HepG2 (cell line): ENCODE data around the gene EVA1A. TPM values are rescaled to one million over a fixed set of nuclear protein-coding genes. Genes with fewer than 3 reads are reported as not detected.

ENCODE experiments used
- AGO1 ChIP-seq: fragments of 200-400 bp; formaldehyde crosslinking; IDR thresholded peaks from 2 replicates; pipeline ENCODE4 v1.6.1; 2017; ENCODE audit warnings: mild to moderate bottlenecking, low read depth, low read length, moderate library complexity; ENCODE audit not compliant: poor library complexity, severe bottlenecking
- GZF1 ChIP-seq: sonication (generic); formaldehyde crosslinking; IDR thresholded peaks from 2 replicates; pipeline ENCODE4 v1.5.1; 2020; ENCODE audit warnings: mild to moderate bottlenecking, missing genetic modification reagents
- HNF4A ChIP-seq: sonication (generic); formaldehyde crosslinking; IDR thresholded peaks from 2 replicates; pipeline ENCODE4 v1.4.0; 2020; ENCODE audit warnings: missing genetic modification reagents
- JARID2 ChIP-seq: sonication (generic); formaldehyde crosslinking; IDR thresholded peaks from 2 replicates; pipeline ENCODE4 v1.8.1; 2023; ENCODE audit warnings: missing genetic modification reagents, inconsistent platforms; ENCODE audit not compliant: insufficient replicate concordance
- KLF12 ChIP-seq: sonication (generic); formaldehyde crosslinking; IDR thresholded peaks from 2 replicates; pipeline ENCODE4 v1.4.0; 2020; ENCODE audit warnings: missing genetic modification reagents, borderline replicate concordance
- MTA1 ChIP-seq: sonication (generic); formaldehyde crosslinking; IDR thresholded peaks from 2 replicates; pipeline ENCODE4 v1.4.0; 2020; ENCODE audit warnings: missing genetic modification reagents, mild to moderate bottlenecking, borderline replicate concordance
- TCF12 ChIP-seq, 2 experiments: fragments of 450-650 bp in 1 of 2; sonication (generic) in 1 of 2; formaldehyde crosslinking in 1 of 2; IDR thresholded peaks; 2 replicates each; pipeline versions ENCODE4 v1.6.1 to v1.8.0; 2017 to 2022; ENCODE audit warnings: antibody characterized with exemption in 1 of 2, mild to moderate bottlenecking in 1 of 2, missing genetic modification reagents in 1 of 2, moderate library complexity in 1 of 2
- TEAD2 ChIP-seq: sonication (generic); formaldehyde crosslinking; IDR thresholded peaks from 2 replicates; pipeline ENCODE4 v1.9.0; 2021; ENCODE audit warnings: missing genetic modification reagents
- ZFX ChIP-seq: sonication (generic); formaldehyde crosslinking; IDR thresholded peaks from 2 replicates; pipeline ENCODE4 v1.4.0; 2020; ENCODE audit warnings: mild to moderate bottlenecking, low read depth, missing genetic modification reagents, moderate library complexity
- ZNF788 ChIP-seq: sonication (generic); formaldehyde crosslinking; IDR thresholded peaks from 2 replicates; pipeline ENCODE4 v1.5.0; 2020; ENCODE audit warnings: mild to moderate bottlenecking, missing genetic modification reagents, borderline replicate concordance
- polyA plus RNA-seq, 8 experiments: library from polyadenylated mRNA; depleted of rRNA in 3 of 8; stranded (reverse) in 7 of 8; unstranded in 1 of 8; fragments of >200 nt; fragmentation: Illumina TruSeq in 4 of 8; extraction: Trizol in 4 of 8; gene quantifications; 2 replicates each; pipeline versions ENCODE4 v1.2.1 to v1.2.3, GENCODE V29; 2011 to 2016; ENCODE audit warnings: low read depth in 4 of 8, missing spikeins in 1 of 8, mixed read lengths in 1 of 8; ENCODE audit not compliant: insufficient read depth in 1 of 8
- total RNA-seq, 5 experiments: library from RNA; depleted of rRNA; stranded (reverse); fragments of >200 nt; fragmentation: Illumina TruSeq; extraction: Trizol; gene quantifications; 2 replicates each; pipeline ENCODE4 v1.2.3, GENCODE V29; 2016; ENCODE audit warnings: low read depth in 1 of 5
- TF ChIP-seq, protein P1 (sequence below): sonication (generic); formaldehyde crosslinking; IDR thresholded peaks from 2 replicates; pipeline ENCODE4 v1.4.0; 2020; ENCODE audit warnings: missing genetic modification reagents, mild to moderate bottlenecking, borderline replicate concordance
- TF ChIP-seq, protein P2 (sequence below): sonication (generic); formaldehyde crosslinking; IDR thresholded peaks from 2 replicates; pipeline ENCODE4 v1.5.0; 2020; ENCODE audit warnings: missing genetic modification reagents
- TF ChIP-seq, protein P3 (sequence below): sonication (generic); formaldehyde crosslinking; IDR thresholded peaks from 2 replicates; pipeline ENCODE4 v1.4.0; 2020; ENCODE audit warnings: missing genetic modification reagents
- TF ChIP-seq, protein P4 (sequence below): sonication (generic); formaldehyde crosslinking; IDR thresholded peaks from 2 replicates; pipeline ENCODE4 v1.4.0; 2020; ENCODE audit warnings: mild to moderate bottlenecking, missing genetic modification reagents, borderline replicate concordance

EVA1A gene
- total and polyA plus RNA-seq, 2 of the 13 experiments (the other 11 are each of a cell fraction or from before 2014, with no cell fraction given), result 57.5 to 57.8 TPM

DNA sequence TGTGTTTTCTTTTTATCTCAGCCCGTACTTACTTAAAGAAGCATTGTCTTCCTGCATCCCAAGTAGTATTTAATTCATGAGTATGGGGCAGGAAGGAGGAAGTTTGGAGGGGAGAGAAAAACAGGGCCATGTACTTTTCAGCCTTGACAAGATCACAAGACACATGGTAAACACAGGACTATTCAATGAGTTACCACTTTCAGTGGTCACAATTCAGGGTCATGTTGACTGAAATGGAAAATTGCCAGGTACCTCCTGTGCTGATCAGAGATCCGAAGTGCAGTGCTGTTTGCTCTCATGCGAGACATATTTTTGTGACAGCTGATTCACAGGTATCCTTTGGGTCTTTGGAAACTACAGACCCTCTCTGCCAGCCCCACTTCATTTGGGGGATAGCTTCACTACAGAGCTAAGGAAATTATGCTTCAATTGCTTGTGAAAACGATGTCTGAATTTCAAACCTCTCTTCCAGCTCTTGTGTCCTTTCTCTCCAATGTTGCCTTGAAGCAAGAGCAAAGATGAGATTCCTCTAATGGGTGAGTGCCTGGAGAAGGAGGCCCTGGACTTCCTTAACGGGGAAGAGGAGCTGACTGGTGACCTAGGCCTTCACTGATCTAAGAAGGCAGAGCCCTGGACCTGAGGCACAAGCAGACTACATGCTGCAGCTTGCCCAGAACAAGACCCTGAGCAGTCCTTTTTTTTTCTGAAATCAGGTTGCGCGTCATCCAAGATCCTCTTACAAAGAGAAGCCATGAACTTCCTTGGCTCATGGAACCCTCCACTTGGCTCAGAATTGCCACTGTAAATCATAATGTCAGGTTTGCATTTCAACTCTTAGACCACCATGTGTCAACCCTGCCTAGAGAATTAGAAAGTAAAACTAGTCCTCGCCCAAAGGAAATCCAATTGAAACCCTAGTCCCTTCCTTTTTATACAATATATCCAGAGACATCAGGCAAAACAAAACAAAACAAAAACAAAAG is 44.1 kb downstream of the EVA1A start (continued):
- TF ChIP-seq, protein P1, sequence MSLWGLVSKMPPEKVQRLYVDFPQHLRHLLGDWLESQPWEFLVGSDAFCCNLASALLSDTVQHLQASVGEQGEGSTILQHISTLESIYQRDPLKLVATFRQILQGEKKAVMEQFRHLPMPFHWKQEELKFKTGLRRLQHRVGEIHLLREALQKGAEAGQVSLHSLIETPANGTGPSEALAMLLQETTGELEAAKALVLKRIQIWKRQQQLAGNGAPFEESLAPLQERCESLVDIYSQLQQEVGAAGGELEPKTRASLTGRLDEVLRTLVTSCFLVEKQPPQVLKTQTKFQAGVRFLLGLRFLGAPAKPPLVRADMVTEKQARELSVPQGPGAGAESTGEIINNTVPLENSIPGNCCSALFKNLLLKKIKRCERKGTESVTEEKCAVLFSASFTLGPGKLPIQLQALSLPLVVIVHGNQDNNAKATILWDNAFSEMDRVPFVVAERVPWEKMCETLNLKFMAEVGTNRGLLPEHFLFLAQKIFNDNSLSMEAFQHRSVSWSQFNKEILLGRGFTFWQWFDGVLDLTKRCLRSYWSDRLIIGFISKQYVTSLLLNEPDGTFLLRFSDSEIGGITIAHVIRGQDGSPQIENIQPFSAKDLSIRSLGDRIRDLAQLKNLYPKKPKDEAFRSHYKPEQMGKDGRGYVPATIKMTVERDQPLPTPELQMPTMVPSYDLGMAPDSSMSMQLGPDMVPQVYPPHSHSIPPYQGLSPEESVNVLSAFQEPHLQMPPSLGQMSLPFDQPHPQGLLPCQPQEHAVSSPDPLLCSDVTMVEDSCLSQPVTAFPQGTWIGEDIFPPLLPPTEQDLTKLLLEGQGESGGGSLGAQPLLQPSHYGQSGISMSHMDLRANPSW (CRISPR knock-in tag), result peak; percentile 92
- TF ChIP-seq AGO1 (no peak), ZNF788 (CRISPR knock-in tag) (peak; percentile 88), TCF12 (IDR thresholded peaks at IDR 0.05) (no peak), TCF12 (CRISPR knock-in tag; IDR thresholded peaks at IDR 0.05) (peak; percentile 88), ZFX (peak; percentile 63), HNF4A (CRISPR knock-in tag) (peak; percentile 98), MTA1 (CRISPR knock-in tag) (no peak), KLF12 (CRISPR knock-in tag) (peak; percentile 52; the same call in 1 of the 2 replicates), JARID2 (no peak), GZF1 (CRISPR knock-in tag) (0 out of 2 replicates have a peak, but pooled peaks have one; percentile 81), TEAD2 (CRISPR knock-in tag) (no peak)
- TF ChIP-seq, protein P2, sequence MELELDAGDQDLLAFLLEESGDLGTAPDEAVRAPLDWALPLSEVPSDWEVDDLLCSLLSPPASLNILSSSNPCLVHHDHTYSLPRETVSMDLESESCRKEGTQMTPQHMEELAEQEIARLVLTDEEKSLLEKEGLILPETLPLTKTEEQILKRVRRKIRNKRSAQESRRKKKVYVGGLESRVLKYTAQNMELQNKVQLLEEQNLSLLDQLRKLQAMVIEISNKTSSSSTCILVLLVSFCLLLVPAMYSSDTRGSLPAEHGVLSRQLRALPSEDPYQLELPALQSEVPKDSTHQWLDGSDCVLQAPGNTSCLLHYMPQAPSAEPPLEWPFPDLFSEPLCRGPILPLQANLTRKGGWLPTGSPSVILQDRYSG, result peak; percentile 37; the same call in 1 of the 2 replicates
- TF ChIP-seq, protein P3, sequence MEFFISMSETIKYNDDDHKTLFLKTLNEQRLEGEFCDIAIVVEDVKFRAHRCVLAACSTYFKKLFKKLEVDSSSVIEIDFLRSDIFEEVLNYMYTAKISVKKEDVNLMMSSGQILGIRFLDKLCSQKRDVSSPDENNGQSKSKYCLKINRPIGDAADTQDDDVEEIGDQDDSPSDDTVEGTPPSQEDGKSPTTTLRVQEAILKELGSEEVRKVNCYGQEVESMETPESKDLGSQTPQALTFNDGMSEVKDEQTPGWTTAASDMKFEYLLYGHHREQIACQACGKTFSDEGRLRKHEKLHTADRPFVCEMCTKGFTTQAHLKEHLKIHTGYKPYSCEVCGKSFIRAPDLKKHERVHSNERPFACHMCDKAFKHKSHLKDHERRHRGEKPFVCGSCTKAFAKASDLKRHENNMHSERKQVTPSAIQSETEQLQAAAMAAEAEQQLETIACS (CRISPR knock-in tag), result no peak
- TF ChIP-seq, protein P4, sequence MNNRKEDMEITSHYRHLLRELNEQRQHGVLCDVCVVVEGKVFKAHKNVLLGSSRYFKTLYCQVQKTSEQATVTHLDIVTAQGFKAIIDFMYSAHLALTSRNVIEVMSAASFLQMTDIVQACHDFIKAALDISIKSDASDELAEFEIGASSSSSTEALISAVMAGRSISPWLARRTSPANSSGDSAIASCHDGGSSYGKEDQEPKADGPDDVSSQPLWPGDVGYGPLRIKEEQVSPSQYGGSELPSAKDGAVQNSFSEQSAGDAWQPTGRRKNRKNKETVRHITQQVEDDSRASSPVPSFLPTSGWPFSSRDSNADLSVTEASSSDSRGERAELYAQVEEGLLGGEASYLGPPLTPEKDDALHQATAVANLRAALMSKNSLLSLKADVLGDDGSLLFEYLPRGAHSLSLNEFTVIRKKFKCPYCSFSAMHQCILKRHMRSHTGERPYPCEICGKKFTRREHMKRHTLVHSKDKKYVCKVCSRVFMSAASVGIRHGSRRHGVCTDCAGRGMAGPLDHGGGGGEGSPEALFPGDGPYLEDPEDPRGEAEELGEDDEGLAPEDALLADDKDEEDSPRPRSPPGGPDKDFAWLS (CRISPR knock-in tag), result 0 out of 2 replicates have a peak, but pooled peaks have one; percentile 34
